ELR (cell line): ENCODE data around the gene CHMP4A.
A peak's percentile ranks its signal among the peaks of the same experiment; 100 is the strongest.

Experiments
- DNase-seq: peaks from one replicate; pipeline ENCODE4 v3.0.0-alpha.2; 2015; ENCODE audit warnings: low read depth

The CHMP4A gene, protein sequence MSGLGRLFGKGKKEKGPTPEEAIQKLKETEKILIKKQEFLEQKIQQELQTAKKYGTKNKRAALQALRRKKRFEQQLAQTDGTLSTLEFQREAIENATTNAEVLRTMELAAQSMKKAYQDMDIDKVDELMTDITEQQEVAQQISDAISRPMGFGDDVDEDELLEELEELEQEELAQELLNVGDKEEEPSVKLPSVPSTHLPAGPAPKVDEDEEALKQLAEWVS

GRCh38 chr14:24212924-24213865, at the start of gene CHMP4A:
Gene CHMP4A (minus strand): TSS chr14:24213488. CDS start chr14:24213439, 49 bp downstream.
- peak; percentile 99 for DNase-seq

DNA sequence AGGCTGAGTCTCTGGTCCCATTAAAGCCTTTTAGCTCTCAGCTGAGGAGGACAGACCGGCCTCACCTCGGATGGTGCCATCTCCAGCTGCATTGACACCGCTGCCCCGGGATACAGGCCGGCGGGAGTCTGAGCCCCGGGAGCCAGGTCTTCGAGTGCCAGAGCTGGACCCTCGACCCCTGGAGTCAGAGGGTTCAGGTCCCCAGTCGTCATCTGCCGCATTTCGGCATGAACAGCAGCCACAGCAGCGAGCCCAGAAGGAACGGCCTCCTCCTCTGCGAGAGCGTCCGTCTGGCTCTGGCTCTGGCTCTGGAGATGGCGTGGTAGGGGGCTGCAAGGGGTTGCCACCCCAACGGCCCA, 48.7 kb upstream of the CHMP4A start:
- no peak for DNase-seq

GRCh38 chr14:24261256-24261968, 48.1 kb upstream of the CHMP4A start:
- no peak for DNase-seq

DNA sequence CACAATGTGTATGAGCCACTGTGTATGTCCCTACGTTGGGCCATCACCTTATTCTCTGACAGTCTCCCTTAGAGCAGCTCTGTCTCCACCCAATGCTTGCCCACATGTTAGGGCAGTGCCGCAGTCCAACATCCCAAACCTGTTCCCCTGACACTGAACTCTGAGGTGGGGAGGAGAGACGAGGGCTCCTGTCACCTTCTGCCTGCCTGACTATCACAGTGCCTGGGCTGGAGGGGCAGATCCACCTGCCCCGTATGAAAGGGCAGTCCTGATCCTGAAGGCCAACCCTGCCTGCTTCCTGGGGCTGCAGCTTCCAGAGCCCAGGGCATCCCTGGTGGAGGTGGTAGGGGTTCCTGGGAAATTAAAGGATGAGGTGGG, 47.5 kb upstream of the CHMP4A start:
- no peak for DNase-seq

DNA sequence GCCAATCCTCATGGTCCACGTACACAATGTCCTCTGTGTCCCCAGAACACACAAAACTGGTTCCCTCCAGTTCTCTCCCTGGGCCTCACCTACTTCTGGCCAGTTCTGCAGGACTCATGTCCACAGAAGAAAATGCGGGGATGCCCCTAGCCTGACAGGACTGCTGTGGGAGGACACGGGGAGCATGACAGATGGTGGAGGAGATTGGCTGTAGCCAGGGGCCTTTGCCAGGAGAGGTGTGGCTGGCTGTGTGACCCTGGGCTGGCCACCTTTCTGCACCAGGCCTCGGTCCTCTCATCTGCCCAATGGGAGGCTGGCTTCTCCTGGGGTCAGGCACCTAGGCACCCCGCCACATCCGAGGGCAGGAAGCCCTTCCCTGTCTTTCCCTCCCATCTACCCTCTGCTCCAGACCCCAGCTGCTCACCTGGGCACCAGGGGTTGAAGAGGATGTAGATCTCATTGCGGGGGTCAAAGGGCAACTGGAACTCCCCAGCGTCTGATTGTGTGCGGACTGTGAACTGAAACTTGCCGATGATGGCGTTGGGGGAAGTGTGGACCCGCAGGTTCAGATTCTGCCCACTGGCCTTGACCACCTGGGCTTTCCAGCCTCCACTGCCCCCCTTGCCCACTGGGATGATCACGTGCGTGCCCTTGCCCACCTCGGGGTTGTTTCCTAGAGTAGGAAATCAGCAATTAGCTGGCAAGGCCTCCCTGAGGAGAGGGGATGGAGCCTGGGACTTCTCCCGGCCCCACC, 46.9 kb upstream of the CHMP4A start:
- no peak for DNase-seq

DNA sequence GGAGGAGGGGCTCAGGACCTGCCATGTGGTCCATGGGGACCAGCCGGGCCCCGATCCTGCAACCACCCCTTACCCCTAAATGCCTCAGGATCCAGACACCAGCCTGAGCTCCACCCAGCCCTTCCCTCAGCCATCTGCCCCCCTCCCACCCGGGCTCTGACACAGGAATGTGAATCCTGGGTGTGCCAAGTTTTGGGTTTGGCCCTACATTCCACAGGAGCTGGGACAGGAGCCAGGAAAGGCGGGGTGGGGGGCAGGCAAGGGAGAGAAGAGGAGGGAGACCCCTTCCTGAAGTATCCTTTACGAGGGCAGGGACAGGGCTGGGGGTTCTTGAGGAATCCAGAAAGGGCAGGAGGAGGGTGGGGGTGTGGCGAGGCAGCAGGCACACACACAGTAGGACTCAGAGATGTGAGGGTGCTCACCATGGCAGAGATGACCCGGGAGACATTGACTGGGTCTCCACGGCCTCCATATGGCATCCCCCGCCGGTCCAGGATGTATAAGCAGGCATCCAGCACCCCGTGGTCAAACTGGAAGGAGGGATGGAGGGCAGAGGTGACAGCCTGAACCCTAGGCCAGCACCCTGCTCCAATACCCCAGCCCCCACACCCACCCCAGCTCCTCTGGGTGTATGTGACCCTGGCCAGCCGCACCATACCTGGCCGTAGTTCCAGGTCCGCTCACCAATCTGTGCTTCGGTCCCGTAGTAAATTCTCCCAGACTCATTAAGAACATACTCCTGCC, 46.2 kb upstream of the CHMP4A start:
- DNase-seq, result no peak

GRCh38 chr14:24258548-24259265, 45.4 kb upstream of the CHMP4A start:
- no peak for DNase-seq

DNA sequence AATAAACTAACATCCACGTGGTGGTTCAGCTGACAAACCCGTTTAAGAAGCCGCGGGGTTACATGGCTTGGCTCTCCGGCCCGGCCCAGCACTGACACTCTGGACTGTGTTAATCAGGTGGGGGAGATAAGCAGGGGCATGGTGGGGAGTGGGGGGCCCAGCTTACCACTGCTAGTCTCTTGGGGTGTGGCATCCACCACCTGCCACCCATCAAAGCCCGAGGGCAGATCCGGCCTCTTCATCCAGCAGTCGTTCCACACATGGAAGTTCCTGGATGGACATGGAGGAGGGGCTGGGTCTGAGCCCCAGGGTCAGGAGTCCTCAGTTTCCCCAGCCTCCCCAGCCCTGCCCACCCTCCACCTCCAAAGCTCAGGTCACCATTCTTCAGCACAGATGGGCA, 44.8 kb upstream of the CHMP4A start:
- DNase-seq, result no peak

DNA sequence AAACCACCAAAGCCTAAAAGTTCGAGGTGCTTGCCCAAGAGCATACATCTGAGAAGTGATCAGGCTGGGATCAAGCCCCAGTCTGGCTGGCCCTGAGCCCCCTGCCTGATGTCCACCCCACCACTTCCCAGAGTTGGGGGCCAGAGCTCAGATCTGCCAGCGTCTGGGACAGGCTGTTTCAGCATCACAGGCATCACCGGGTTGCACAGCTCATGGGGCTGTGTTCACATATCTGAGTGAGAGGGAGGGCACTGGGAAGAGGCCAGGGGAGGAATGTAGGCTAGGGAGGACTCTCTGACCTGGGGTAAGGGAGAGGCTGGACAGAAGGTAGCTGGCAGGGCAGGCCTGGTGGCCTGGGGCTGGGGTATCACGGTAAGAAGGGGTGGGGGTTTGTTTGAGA, 43.7 kb upstream of the CHMP4A start:
- DNase-seq, result no peak

DNA sequence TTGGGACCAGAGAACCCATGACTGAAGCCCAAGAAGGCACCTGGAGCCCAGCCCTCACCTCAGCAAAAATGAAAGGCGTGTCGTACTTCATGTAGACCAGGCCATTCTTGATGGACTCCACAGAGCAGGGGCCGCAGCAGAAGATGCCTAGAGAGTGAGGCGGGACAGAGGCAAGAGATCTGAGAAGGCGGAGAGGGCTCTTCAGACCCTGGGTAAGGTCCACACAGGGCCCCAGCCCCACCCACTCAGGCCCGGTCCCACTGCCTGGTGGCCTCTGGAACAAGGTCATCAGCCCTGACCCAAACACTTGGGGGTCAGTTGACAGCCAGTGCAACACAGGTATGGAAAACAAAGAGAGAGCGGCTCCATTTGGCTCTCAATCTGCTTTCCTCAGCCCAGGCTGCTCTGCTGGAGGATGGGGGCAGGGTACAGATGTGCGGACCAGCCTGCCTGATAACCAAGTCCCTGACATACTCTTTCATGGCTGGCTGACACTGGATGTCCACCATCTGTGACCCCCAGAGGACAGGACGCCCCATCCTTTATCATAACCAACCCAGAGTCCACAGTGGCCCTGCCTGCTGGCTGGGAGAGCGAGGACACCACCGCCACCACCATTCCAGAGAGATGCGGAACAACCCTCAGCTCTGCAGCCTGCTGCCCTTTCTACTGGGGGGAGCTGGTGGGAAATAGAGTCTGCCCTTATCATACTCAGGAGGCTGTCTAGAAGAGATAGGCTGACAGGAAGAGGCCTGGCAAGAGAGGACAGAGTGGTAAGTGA, 42.8 kb upstream of the CHMP4A start:
- no peak for DNase-seq

- DNase-seq, result no peak
Measured at GRCh38 chr14:24255438-24255837, 42.1 kb upstream of the CHMP4A start.

DNA sequence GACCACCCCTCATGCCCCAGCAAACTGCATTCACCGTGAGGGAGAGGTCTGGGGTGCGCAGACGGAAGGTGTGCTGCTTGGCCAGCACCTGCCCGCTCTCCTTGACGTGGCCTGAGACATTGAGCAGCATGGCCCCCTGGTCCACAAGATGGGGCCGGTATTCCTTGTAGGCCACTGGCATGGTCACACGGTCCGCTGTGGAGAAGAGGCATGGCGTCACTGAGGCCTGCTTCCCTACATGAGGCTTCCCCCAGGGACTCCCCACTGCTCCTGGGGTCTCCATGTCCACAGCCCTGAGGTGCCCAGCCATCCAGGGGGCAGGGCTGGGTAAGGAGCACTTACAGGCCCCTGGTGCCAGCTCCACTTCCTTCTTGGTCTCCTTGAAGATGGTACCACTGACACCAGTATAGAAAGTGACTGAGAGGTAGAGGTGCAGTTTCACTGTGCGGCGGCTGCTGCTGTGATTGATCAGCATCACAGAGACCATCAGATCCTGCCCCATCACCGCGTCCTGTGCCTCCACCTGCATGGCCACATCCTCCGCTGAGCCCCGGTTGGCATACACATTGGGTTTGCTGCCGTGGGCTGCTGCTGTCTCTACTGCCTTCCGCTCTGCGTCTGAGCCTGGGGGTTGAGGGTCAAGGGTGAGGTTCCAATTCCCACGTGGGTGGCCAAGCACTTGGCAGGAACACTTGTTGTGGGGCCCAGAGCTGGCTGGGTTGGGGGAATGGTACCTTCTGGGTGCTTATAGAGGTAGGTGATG, 41.5 kb upstream of the CHMP4A start:
- no peak for DNase-seq

DNA sequence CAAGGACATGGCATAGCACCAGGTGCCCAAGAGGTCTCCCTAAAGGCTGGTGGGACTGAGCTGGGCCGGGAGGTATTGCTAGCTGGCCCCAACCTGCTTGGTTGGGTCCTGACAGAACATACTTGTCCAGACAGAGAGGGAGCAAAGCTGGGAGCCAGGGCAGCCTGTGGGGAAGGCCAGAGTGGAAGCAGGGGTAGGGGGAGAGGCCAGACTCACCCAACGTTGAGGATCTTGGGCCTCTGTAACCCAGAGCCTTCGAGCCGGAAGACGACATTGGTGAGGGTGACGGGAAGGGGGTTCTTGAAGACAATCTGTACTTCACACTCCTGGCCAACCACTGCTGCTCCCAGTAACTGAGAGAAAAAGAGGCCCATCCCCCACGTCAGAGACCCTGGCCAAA, 40.6 kb upstream of the CHMP4A start:
- no peak for DNase-seq

- no peak for DNase-seq
Measured at GRCh38 chr14:24252289-24253124, 39.2 kb upstream of the CHMP4A start.

- DNase-seq, result peak; percentile 73
Measured at GRCh38 chr14:24251880-24252288, 38.6 kb upstream of the CHMP4A start.

- DNase-seq, result no peak
Measured at GRCh38 chr14:24250354-24250753, 37.1 kb upstream of the CHMP4A start.

DNA sequence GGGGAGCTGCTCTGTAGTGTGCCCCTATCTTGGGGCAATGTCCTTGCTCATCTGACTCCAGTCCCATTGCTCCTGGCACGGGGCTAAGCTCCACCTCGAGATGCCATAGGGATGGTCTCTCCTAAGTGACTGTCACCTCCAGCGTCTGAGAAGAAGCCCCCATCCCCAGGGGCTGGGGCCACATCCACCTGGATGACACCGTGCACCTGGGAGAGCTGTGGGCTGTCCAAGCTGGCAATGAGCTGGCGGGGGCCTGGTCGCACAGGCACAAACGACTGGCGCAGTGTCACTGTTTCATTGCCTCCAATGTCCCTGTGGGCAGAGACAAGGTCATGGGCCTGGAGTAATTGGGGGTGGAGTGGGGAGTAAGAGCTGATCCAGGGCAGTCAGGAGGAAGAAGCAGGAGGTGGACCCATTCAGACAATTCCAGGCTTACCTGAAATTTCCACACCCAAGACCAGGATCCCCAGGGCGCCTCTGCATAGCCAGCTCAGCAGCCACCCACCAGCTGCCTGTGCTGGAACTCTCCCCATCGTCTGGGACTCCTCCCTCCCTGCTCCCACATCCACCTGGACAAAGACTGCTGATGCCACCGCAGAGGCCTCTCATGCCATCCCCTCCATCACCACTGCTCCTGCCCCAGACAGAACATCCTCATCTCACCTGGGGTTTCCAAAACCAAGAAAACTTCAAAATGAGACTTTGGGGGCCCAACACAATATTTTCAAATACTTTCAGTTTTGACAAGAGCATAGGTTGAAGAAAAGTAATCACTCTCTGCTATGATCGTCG, 36.1 kb upstream of the CHMP4A start:
- DNase-seq, result no peak
